CD4-positive, alpha-beta T cell treated with Interleukin-10 for 1 hour (primary cell): ENCODE results near the gene RPGRIP1L.
A peak's percentile ranks its signal among the peaks of the same experiment; 100 is the strongest.

ENCODE experiments used
- DNase-seq: peaks from one replicate; pipeline ENCODE4 v3.0.0-alpha.2; 2020

RPGRIP1L gene

DNA sequence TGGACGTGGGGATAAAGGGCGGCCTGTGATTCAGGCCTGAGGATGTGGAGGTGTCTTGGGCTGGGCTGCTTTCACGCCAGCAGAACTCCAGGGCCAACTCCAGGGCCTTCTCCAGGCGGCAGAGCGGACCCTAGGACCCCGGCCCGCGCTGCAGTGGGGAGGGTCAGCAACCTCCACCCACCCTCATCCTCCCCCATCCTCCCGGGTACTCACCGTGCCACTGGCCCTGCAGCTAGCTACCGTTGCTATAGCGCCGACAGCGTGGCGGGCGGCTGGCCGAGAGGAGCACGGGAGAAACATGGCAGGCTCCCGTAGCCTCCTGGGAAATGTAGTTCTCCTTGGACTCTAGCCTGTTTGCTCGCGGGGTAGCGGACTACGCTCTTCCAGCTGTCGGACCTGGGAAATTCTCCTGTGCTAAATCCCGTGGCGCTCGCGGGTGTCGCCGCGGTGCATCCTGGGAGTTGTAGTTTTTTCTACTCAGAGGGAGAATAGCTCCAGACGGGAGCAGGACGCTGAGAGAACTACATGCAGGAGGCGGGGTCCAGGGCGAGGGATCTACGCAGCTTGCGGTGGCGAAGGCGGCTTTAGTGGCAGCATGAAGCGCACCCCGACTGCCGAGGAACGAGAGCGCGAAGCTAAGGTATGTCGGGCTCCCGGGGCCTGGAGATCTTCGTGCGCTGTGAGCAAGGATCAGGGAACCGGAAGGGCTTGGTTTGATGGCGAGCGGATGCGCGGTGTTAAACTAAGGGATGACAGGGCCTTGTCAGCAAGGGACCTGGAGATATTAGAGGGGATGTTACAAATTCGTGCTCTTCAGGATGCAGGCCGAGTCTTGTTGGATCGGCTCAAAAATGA lies at the start of gene RPGRIP1L, which contains the start of gene FTO:
TSS of gene RPGRIP1L (minus strand) at position 270 of the 855 bp plus-strand sequence. CDS start 3,136 bp downstream, outside the sequence.
TSS of gene FTO (plus strand) at position 567 of the 855 bp plus-strand sequence.
- peak; percentile 98 for DNase-seq

DNA sequence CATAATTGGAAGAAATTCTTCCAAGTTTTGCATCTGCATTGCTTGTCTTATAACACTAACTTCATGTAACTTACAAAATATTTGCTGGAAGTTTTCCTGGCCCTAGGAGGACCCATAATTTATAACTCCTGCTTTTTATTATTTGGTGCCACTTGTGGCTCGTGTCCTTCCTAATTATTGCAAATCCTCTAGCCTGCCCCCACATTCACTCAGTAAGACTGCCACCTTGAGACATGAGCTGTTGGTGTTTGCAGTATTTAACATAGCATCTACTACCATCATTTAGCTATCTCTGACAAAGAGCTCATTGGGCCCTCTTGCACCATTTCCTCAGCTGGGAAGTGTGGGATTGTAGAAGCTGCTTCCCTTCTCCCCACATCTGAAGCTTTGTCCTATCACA lies 49.8 kb upstream of the RPGRIP1L start:
- no peak for DNase-seq

DNA sequence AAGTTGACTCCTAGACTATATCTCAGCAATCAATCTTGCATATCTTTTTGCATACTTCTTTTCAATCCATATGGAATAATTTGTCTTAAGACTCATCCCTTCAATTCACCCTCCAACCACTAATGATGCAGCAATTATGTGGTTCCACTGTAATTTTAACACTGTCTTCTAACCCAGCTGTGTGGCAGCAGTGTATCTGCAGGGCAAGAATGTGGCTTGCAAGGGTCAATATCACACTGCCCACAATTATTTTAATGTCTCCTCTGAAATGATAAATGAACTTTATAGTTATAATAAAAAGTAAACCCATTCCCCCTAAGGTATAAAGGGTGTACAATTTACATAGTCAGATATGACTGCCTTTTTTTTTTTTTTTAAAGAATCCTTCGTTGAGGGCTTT lies 48.9 kb upstream of the RPGRIP1L start:
- DNase-seq, result no peak

DNA sequence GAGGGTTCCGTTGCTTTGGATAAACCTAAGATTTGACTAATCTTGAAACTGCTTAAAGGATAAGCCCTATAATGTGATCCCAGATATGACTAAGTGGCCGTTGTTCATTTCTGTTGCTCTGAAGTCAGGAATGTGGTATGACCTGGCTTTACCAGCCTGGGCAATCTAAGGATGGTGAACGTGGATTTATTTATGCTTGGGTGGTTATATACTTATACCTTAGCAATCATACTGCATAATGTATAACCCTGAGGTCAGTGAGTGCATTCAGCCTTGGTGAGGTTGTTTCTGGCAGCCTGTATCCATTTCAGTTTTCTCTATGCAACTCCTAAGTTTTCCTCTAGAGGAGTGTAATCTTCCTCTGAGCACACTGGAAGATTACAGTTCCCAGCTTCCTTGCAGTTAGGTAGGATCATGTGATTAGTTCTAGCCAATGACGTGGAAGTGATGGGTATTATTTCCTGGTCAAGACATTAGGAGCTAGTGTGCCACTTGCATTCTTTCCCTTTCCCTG lies 42.2 kb upstream of the RPGRIP1L start:
- no peak for DNase-seq

DNA sequence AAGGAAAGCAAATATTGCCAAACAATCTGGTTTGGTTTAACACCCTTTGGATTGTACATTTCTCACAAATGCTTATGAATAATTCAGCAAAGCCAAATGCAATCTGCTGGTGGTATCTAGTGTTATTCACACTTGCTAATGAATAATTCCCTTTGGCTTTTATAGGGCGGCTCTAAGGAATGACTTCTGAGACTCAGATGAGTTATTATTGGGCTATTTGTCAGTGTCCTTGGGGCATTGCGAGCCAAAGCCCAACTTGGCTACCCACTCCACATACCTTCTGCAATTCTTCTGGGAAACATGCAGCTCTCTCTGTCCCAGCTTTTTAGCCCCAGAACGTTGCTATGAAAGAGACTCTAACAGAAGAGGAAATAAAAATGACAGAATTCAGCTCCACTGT lies 41.4 kb upstream of the RPGRIP1L start:
- DNase-seq, result no peak

DNA sequence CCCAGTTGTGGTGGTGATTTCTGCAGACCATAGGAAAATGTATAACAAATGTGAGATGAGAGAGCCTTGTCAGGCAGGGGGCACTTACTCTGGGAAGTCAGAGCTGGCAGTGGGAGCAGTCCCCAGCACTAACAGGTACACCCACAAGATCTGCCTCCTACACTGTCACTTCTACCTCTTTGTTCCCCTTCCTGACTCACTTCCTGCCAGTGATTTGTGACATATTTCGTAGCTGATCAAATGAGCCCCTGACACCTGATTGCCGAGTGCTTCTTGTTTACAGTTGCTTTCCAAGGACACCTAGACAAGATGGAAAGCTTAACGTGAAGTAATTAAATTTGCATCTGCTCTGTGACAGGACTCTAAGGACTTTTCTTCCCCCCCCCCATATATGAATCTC lies 40.8 kb upstream of the RPGRIP1L start:
- peak; percentile 30 for DNase-seq

DNA sequence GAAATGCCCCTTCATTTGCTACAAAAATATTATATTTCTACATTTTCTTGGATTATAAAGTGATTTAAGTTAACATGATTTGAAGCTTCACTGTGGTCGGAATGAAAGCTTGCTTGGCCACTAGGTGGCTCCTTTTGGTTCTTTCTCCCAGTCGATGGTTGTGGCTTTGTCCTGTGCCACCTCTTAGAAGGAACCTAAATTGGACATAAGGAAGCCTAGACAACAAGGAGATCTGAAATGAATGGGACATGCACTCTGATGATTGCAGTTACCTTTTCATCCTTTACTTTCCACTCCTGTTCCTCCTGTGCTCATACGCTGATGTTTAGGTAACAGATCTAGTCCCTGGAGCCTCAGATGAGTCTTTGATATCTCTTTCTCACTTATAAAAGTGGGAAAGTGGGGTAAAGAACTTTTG lies 39.5 kb upstream of the RPGRIP1L start:
- DNase-seq, result peak; percentile 20

DNA sequence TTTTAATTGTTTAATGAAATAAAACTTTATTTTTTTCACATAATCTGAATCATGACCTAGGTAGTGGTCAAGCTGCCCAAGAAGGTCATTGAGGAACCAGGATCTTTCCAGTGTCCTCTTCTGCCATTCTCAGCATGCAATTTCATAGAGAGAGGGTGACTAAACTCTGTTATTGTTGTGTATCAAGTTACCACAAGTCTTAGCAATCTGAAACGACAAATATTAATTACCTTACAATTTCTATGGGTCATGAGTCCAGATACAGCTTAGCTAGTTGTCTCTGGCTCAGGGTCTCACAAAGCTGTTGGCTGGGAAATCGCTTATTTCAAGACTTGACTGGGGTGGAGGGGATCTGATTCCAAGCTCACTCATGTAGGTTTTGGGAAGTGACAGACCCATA lies 37.9 kb upstream of the RPGRIP1L start:
- DNase-seq, result no peak

DNA sequence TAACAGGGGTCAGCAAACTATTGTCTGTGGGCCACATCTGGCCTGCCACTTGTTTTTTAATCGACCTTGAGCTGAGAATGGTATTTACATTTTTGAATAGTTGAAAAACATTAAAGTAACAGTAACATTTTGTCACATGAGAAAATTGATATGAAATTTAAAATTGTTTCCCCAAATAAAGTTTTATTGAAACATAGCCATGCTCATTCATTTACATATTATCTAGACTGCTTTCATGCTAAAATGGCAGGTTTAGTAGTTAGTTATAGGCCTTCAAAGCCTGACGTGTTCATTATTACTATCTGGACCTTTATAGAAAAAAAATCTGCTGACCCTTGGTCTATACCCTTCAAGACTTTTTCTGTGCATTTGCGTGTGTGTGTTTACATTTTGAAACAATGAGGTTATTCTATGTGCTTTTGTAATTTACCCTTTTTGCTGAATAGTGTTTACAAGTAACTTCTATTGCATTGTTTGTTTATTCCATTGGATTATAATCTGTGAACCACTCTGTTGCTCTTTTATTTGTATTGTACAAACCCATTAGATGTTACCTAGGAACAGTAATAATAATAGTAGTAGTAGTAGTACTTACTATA lies 37.4 kb upstream of the RPGRIP1L start:
- no peak for DNase-seq

DNA sequence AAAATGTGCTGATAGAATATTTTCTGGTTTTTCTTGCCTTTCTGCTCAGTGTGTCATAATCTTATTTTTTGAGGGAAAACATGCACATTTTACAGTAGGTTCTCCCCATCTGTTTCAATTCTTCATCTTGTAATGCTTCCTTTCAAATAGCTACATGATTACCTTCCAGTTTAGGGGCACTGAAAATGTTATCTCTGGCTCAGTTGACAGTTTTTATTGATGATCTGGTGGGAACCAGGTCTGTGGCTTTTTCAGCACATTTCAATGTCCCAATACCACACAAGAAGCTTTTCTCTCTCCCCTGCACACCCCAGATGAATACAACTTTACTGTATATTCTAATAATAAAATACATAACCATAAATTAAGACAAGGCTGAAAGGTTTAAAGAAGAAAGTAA lies 36.8 kb upstream of the RPGRIP1L start:
- DNase-seq, result no peak

DNA sequence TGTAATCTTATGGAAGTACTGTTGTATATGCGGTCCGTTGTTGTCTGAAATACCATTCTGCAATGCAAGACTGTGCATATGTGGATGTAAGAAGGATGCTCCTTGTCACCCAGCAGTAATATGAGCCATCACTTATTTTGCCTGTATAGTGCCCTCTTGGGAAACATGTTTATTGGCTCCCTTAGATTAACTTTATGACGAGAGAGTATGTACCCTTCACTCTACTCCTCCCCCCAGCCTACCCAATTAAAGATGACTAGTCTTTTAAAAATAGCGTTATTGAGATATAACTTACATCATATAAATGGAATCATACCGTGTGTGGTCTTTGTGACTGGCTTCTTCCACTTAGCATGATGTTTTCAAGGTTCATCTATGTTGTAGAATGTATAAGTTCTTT lies 33.9 kb upstream of the RPGRIP1L start:
- DNase-seq, result no peak

DNA sequence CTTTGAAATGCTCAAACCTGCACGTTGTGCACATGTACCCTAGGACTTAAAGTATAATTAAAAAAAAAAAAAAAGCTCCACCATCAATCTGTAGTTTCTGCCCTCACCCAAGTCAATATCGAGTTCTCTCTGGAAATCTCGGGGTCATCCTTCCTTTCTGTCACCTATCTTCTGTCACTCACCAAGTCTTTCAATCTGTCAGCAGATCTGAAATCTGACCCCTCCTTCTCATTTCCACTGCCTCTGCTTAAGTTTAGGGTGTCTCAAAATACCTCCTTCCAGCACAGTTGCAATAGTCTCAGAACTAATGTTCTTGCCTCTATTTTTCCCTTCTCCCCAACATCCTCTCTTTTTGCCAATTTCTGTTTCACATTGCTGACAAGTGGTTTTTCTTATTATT lies 32.6 kb upstream of the RPGRIP1L start:
- no peak for DNase-seq

DNA sequence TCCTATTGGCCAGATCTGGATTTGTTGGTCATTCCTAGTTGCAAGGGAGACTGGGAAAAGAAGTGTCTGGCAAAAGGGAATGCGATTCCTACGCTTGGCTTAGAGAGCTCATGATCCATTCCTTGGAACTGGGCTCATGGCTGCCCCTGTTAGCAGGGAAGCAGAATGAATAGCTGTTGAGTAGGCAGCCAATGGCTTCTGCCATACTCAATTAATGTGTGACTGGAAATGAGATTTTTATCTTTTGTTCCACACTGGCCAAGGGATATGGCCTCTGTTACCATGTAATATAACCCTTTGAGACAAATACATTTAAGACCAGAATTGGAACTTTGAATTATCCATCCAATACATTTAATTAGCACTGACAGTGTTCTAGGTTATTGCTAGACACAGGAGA lies 31.2 kb upstream of the RPGRIP1L start:
- DNase-seq, result no peak

DNA sequence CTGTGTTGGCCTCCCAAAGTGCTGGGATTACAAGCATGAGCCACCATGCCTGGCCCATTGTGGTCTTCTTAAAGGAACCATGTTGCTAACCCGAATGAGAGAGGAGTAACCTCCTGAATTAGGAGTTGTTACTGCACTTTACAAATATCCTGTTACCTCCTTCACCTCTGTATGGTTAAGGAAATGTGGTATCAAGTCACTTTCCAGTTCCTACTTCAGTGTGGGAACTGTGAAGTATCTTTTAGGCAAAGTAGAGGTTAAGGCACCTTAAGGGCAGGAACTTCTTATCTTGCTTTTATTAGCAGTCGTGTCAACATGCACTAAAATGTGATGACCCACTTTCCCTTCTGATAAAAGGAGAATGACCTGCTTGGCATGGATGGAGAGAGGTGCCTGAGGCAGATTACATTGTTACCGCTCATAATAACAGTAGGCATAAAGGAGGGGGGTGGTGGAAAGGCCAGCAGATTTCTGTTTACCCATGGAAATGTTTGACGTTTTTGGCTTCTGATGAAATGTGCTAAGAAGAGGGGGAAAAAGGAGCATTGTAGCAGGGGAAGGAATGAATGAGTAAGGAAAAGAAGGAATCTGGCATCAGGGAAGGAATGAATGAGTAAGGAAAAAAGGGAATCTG lies 28.8 kb upstream of the RPGRIP1L start:
- DNase-seq, result no peak

DNA sequence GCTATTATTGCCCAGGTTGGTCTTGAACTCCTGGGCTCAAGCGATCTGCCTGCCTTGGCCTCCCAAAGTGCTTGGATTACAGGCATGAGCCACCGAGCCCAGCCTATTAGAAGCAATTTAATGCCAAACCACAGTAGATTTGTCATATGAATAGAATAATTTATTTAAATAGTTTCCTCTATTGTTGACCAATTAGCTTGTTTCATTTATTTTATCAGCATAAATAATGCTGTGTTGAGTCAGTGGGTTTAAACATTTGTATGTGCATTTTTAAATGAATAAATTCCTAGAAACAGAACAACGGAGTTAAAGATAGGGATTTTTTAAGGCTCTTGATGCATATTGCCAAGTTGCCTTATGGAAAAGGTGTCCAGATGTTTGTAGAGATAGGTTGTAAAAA lies 27.0 kb upstream of the RPGRIP1L start:
- DNase-seq, result no peak

DNA sequence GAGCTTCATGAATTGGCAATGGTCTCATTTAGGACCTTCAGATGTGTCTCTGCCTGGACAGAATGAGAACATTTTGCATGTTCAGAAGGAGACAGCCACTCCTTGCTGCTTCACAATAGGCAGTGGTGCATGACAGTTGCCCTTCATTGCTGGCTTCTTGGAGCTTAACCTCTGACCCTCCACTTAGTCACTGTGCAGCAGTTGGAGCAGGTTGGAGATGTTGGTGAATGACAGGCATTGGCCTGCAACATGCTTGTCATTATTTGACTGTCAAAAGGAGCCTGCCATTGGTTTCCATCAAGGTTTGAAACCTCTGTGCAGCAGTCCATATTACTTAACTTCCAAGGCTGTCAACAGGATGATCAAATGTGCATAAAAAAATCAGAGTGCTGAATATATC lies 23.0 kb upstream of the RPGRIP1L start:
- no peak for DNase-seq

DNA sequence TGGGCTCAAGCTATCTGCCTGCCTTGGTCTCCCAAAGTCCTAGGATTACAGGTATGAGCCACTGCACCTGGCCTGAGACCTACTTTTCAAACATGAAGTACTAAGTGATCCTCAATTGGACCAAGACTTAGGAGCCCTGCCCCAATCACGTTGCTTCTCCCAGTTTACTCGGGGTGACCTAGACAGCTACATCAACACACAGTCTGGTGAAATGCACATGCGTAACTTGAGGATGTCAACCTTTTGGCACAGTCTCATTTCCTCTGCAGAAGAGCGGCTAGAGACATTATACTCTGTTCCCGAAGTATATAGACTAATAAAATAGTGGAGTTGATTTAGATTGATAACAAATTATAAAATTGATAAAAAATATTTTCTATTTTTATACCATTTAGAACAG lies 17.4 kb upstream of the RPGRIP1L start:
- DNase-seq, result no peak

DNA sequence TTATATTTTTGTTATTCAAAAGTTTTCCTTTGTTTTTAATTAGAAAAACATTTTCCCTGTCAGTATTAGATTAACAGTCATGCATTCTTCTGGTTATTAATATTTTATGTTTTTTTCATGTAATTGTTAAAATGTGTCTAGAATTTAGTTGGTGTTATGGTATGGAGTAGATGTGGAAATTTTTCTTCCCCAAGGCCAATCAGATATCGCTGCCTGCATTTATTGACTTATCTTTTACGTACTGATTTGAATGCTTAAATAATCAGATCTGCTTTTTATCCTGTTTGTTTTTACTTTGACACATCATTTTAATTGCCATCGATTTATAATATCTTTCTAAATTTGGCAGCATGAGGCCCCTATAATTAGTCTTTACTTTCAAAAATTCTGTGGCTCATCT lies 13.9 kb upstream of the RPGRIP1L start:
- DNase-seq, result no peak

DNA sequence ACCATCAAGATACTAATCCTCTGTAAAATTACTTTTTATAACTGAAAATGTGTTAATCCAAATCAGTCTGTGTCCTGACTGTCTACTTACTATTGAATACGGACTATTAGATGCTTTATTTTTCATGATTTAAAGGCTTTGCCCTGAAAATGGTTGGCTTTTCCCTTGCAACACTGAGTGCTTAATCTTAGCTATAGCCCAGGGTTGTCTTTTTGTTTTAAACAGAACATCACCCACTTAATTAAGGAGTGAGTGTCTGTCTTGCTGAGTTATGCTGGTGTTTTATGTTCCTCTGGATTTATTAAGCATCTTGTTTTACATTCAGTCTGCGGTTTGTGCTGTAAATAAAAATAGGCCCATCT lies 11.3 kb upstream of the RPGRIP1L start:
- no peak for DNase-seq

DNA sequence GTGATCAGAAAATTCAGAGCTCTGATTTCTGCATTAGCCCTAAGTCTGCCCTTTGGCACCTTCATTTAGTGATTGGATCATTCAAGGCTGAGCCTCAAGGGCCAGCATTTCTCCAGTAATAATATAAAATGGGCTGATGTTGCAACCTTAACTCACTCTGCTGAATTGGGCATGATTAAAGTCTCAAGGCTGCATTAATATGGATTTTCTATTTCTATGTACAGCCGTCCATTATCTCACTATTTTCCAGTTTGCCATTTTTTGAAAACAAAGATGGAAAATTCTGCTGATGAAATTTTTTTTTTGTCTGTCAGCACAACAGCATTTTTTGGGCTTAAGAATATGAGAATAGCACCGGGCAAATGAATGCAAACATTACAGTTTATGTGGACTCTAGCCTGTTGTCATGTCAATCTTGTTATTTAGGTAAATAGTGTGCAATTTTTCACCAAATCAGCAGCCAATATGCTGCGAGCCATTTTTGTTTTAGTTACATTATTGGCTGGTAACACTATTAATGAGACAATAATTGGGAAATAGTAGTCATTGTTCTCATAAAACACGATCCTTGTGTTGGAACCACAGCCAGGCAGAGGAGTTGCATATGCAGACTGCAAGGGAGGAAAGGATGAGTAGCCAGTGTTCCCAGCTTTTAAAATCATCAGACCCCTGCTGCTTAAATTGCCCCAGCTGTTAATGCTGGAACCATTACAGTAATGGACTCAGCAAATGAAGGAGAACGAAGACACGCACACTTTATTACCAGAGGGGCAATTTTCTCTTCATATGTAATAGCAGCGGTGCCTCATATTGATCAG lies 10.8 kb upstream of the RPGRIP1L start:
- no peak for DNase-seq

DNA sequence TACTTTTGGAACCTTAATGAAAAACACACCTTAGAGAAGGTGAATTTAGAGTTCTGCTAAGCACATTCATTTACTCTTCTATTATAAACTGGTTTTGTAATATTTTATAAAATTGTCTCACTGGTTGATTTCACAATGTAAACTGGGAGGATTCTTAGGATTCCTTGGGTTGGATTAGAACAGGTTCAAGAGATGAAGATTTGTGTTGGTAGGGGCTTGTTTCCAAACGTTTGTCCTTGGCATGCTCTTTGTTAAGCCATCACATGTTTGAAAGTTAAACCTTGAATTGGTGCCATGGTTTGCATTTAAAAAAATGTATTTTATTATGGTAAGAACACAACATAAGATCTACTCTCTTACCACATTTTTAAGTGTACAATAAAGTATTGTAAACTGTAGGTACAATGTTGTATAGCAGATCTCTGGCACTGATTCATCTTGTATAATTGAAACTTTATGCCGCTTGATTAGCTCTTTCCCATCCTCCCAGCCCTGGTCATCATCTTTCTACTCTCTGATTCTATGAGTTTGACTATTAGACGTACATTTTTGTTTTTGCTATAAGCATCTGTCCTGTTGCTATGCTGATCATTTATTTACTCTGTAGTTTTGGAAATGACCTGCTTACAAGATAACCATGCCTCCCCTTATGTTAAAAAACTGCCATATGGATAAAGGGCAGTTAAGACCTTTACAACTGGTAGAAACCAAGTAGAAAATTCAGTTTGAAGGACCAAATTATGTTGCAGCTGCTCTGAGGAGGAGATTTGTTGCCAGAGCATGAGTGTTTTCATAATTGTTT lies 9.9 kb upstream of the RPGRIP1L start:
- no peak for DNase-seq

DNA sequence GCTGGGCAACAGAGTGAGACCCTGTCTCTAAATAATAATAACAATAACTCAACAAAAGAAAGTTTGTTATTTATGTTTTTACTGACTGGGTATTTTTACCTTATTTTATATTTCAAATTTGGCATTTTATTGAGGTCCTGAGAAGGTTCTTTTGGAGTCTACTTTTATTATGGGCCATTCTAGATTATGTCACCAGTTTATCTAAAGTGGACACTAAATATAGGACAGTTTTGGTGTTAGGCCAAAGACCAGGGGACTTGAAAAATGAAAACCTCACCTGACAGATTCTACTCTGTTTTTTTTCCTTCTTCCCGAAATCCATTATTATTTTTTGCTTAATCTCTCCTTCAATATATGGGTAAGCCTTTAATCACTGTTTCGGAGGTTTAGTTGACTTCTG lies 8.4 kb upstream of the RPGRIP1L start:
- no peak for DNase-seq
